K562 (cell line): ENCODE results near the gene LUZP1. TPM values are rescaled to one million over a fixed set of nuclear protein-coding genes. Genes with fewer than 3 reads are reported as not detected.

Experiments
- ATAC-seq: fragments of 200-7000 bp; cut with Tn5 transposase; 3 replicates; pipeline ENCODE4 v1.9.1; 2020; ENCODE audit warnings: moderate library complexity
- BruUV-seq: library from RNA; stranded (reverse); fragments of 400-500 nt; replicated peaks from 2 replicates; lab custom pipeline; 2021; lab: Mats Ljungman, UMichigan
- CTCF ChIA-PET: fragments of 300-600 bp; formaldehyde crosslinking; extraction: SDS; loops from one replicate; lab custom pipeline; 2021; ENCODE audit warnings: low intra/inter-chr PET ratio; lab: Yijun Ruan, JAX
- POLR2A ChIA-PET: fragments of 300-600, 350-650 bp; sonication (Branson Sonifier 250); formaldehyde crosslinking; extraction: SDS; loops from one replicate; lab custom pipeline; 2021; ENCODE audit warnings: antibody characterized with exemption, inconsistent platforms; lab: Yijun Ruan, JAX
- DNase-seq, 4 experiments: peaks; one replicate each; pipeline versions ENCODE4 v3.0.0 to v3.0.0-alpha.2; 2011 to 2018; ENCODE audit warnings: low spot score in 3 of 4, mixed read lengths in 3 of 4; ENCODE audit errors: extremely low read depth in 1 of 4
- FAIRE-seq: peaks from 2 replicates; lab custom pipeline; 2011; peaks lifted over from hg19 to GRCh38; lab: Jason Lieb, UNC
- H2AFZ ChIP-seq: 2 replicates; pipeline ENCODE4 v1.6.0; 2011; ENCODE audit warnings: low read depth, low read length, control low read depth, inconsistent platforms
- H3K27ac ChIP-seq: fragments of 200-600 bp; 3 replicates; pipeline ENCODE4 v1.8.0; 2011; ENCODE audit warnings: low read depth, mild to moderate bottlenecking, control low read depth, inconsistent platforms, low read length, moderate library complexity, mixed read lengths; ENCODE audit errors: extremely low read depth
- H3K27me3 ChIP-seq, 2 experiments: fragments of 300-600 bp in 1 of 2; 2 replicates in 1 of 2; 3 replicates in 1 of 2; pipeline versions ENCODE4 v1.6.0 to v1.8.0; 2011; ENCODE audit warnings: inconsistent platforms in 2 of 2, low read length in 2 of 2, mild to moderate bottlenecking in 1 of 2, mixed read lengths in 1 of 2, moderate library complexity in 1 of 2; ENCODE audit not compliant: control insufficient read depth in 2 of 2, insufficient read depth in 2 of 2
- H3K36me3 ChIP-seq: fragments of 300-600 bp; 3 replicates; pipeline ENCODE4 v1.8.0; 2011; ENCODE audit warnings: mild to moderate bottlenecking, low read length, inconsistent platforms; ENCODE audit not compliant: control insufficient read depth, insufficient read depth
- H3K4me1 ChIP-seq, 2 experiments: fragments of 200-600 bp in 1 of 2; replicated peaks in 1 of 2; 2 replicates in 1 of 2; 3 replicates in 1 of 2; pipeline versions ENCODE4 v1.5.1 to v1.8.0; 2011; ENCODE audit warnings: inconsistent platforms in 2 of 2, low read length in 2 of 2, mild to moderate bottlenecking in 1 of 2, mixed read lengths in 1 of 2, moderate library complexity in 1 of 2; ENCODE audit not compliant: control insufficient read depth in 2 of 2, insufficient read depth in 2 of 2
- H3K4me2 ChIP-seq: 2 replicates; pipeline ENCODE4 v1.6.1; 2011; ENCODE audit warnings: low read length, control low read depth, inconsistent platforms, mixed read lengths; ENCODE audit not compliant: insufficient read depth
- H3K4me3 ChIP-seq: fragments of 200-600 bp; sonication (generic), shearing (Covaris generic); 2 replicates; pipeline ENCODE4 v1.5.1; 2016; ENCODE audit warnings: control low read depth, inconsistent platforms
- H3K79me2 ChIP-seq: fragments of 200-600 bp; 3 replicates; pipeline ENCODE4 v1.8.0; 2011; ENCODE audit warnings: low read length, inconsistent platforms; ENCODE audit not compliant: control insufficient read depth, insufficient read depth
- H3K9ac ChIP-seq, 2 experiments: 2 replicates each; pipeline versions ENCODE4 v1.6.0 to v1.6.1; 2011; ENCODE audit warnings: low read depth in 2 of 2, low read length in 2 of 2, control low read depth in 1 of 2, inconsistent platforms in 1 of 2, mild to moderate bottlenecking in 1 of 2, mixed read lengths in 1 of 2; ENCODE audit not compliant: insufficient read depth in 1 of 2
- H3K9me1 ChIP-seq: one replicate; pipeline ENCODE4 v1.6.0; 2011; ENCODE audit warnings: inconsistent platforms, mild to moderate bottlenecking, low read length, moderate library complexity; ENCODE audit not compliant: control insufficient read depth, insufficient read depth
- H3K9me3 ChIP-seq: replicated peaks from 2 replicates; pipeline ENCODE4 v1.5.1; 2011; ENCODE audit warnings: low read depth, low read length, inconsistent platforms; ENCODE audit not compliant: control insufficient read depth, insufficient read depth
- H4K20me1 ChIP-seq: replicated peaks from 2 replicates; pipeline ENCODE4 v1.6.1; 2011; ENCODE audit warnings: low read length, inconsistent platforms, mixed read lengths; ENCODE audit not compliant: control insufficient read depth, insufficient read depth
- BCOR ChIP-seq: fragments of 450-650 bp; IDR thresholded peaks from 2 replicates; pipeline ENCODE4 v1.6.1; 2016
- HINFP ChIP-seq: fragments of 450-650 bp; conservative IDR thresholded peaks from 2 replicates; pipeline ENCODE4 v1.6.1; 2016; ENCODE audit warnings: missing genetic modification characterization, low read depth, mild to moderate bottlenecking, control low read depth, missing compliant biosample characterization
- JUND ChIP-seq, 2 experiments: IDR thresholded peaks; 2 replicates in 1 of 2; 3 replicates in 1 of 2; pipeline ENCODE4 v1.6.1; 2011; ENCODE audit warnings: borderline replicate concordance in 2 of 2, low read depth in 2 of 2, low read length in 2 of 2, improper control_type of control experiment in 1 of 2, missing biosample characterization in 1 of 2, missing genetic modification characterization in 1 of 2, missing genetic modification reagents in 1 of 2
- KDM1A ChIP-seq, 2 experiments: fragments of 450-650 bp; IDR thresholded peaks; 2 replicates each; pipeline ENCODE4 v1.6.1; 2016; ENCODE audit warnings: mild to moderate bottlenecking in 2 of 2
- NCOA2 ChIP-seq, 2 experiments: fragments of 450-650 bp; IDR thresholded peaks; 2 replicates each; pipeline ENCODE4 v1.6.1; 2018; ENCODE audit warnings: mild to moderate bottlenecking in 2 of 2, moderate library complexity in 1 of 2; ENCODE audit not compliant: partially characterized antibody in 2 of 2
- NR0B1 ChIP-seq: fragments of 450-650 bp; IDR thresholded peaks from one replicate; pipeline ENCODE4 v1.6.1; 2018; ENCODE audit warnings: mild to moderate bottlenecking, moderate library complexity; ENCODE audit not compliant: partially characterized antibody
- RBM25 ChIP-seq: fragments of 200-400 bp; formaldehyde crosslinking; IDR thresholded peaks from 2 replicates; pipeline ENCODE4 v1.6.1; 2018; ENCODE audit warnings: low read length, low read depth, moderate library complexity; ENCODE audit not compliant: severe bottlenecking
- SMARCA5 ChIP-seq: fragments of 450-650 bp; IDR thresholded peaks from 2 replicates; pipeline ENCODE4 v1.6.1; 2016
- SPI1 ChIP-seq: IDR thresholded peaks from 2 replicates; pipeline ENCODE4 v1.6.1; 2011; ENCODE audit warnings: low read depth, low read length, control low read depth, borderline replicate concordance
- U2AF1 ChIP-seq: fragments of 200-400 bp; formaldehyde crosslinking; optimal IDR thresholded peaks from 2 replicates; pipeline ENCODE3; 2017; ENCODE audit warnings: mild to moderate bottlenecking, low read depth, low read length, moderate library complexity
- ZC3H4 ChIP-seq: sonication (generic); formaldehyde crosslinking; IDR thresholded peaks from 2 replicates; pipeline ENCODE4 v1.9.0; 2021; ENCODE audit warnings: missing genetic modification reagents, borderline replicate concordance
- ZNF239 ChIP-seq: fragments of 250-450 bp; sonication (Bioruptor Pico); IDR thresholded peaks from 2 replicates; pipeline ENCODE4 v1.4.0; 2020; ENCODE audit warnings: mild to moderate bottlenecking
- ZNF431 ChIP-seq: sonication (generic); formaldehyde crosslinking; IDR thresholded peaks from 2 replicates; pipeline ENCODE4 v1.8.0; 2022; ENCODE audit warnings: mild to moderate bottlenecking, missing genetic modification reagents
- WGBS: fragments of 100-300 bp; shearing (Covaris generic); methylation state at CpG from one replicate; pipeline ENCODE4 v1.1.6; 2016; ENCODE audit warnings: low coverage, mixed read lengths; ENCODE audit not compliant: insufficient coverage; ENCODE audit errors: missing lambda C conversion rate; 5-methylcytosine and 5-hydroxymethylcytosine counted together
- in situ Hi-C: fragments of 300-500 bp; cut with MboI; formaldehyde crosslinking; loops from 4 replicates; pipeline ENCODE4 v1.15.0; 2018; ENCODE audit warnings: inconsistent platforms, mixed read lengths
- intact Hi-C: fragments of 100-400 bp; cut with micrococcal nuclease; formaldehyde crosslinking; loops from 2 replicates; pipeline ENCODE4 v1.14.2; 2022
- polyA plus RNA-seq, 8 experiments: library from polyadenylated mRNA; depleted of rRNA in 4 of 8; stranded (reverse) in 5 of 8; unstranded in 3 of 8; fragments of >200 nt; fragmentation: Nextera tagmentation in 2 of 8; fragmentation: Illumina TruSeq in 1 of 8; extraction: Ambion mirVana in 2 of 8; extraction: Trizol in 1 of 8; gene quantifications; 2 replicates each; pipeline versions ENCODE4 v1.2.1 to v1.2.3, GENCODE V29; 2011 to 2014; ENCODE audit warnings: inconsistent platforms in 1 of 8, missing spikeins in 1 of 8
- total RNA-seq, 7 experiments: library from RNA; depleted of rRNA in 6 of 7; stranded (reverse); fragments of >200 nt in 6 of 7; fragmentation: Illumina TruSeq in 2 of 7; extraction: Trizol in 2 of 7; gene quantifications; 2 replicates each; pipeline versions ENCODE4 v1.2.1 to v1.2.3, GENCODE V29; 2011 to 2021; ENCODE audit warnings: low replicate concordance in 1 of 7
- TF ChIP-seq, protein P1 (sequence below), 2 experiments: fragments of 450-650 bp in 1 of 2; sonication (generic) in 1 of 2; formaldehyde crosslinking in 1 of 2; IDR thresholded peaks in 1 of 2; conservative IDR thresholded peaks in 1 of 2; 2 replicates each; pipeline versions ENCODE4 v1.6.1 to v1.8.1; 2016 to 2023; ENCODE audit warnings: mild to moderate bottlenecking in 2 of 2, moderate library complexity in 2 of 2, inconsistent platforms in 1 of 2, missing genetic modification reagents in 1 of 2

LUZP1 gene
- total and polyA plus RNA-seq, 9 of the 15 experiments (the other 6 are each of a cell fraction or from before 2014, with no cell fraction given), result 6.5 to 19.1 (median 12.4) TPM

GRCh38 chr1:23214640-23215039, 46.0 kb upstream of the LUZP1 start:
- ATAC-seq, result no peak
- Histone ChIP-seq H3K9ac (no peak overlapping the region), H4K20me1 (0 out of 2 replicates have a peak, but pooled peaks cover 9% of the 10 kb centered on the region), H3K36me3 (no peaks in the 10 kb centered on the region), H3K27ac (no peak overlapping the region)
- 33% methylated on average over 4 of the region's 4 CpGs for WGBS
- TF ChIP-seq BCOR (peak; percentile 73), U2AF1 (no peak), KDM1A (IDR thresholded peaks at IDR 0.05) (0 out of 4 replicates have a peak, but pooled peaks of 1 of the 2 experiments have one; percentile 6), ZNF431 (CRISPR knock-in tag) (no peak), ZNF239 (CRISPR knock-in tag) (no peak), NCOA2 (IDR thresholded peaks at IDR 0.05; ENCODE audit: partially characterized antibody in 2 of 2) (no peak), HINFP (no peak), JUND (IDR thresholded peaks at IDR 0.05; ENCODE audit: borderline replicate concordance, low read depth, low read length) (peak; percentile 56; the same call in 1 of the 2 replicates), JUND (tag; IDR thresholded peaks at IDR 0.05; ENCODE audit: borderline replicate concordance, low read depth, low read length) (peak; percentile 15; the same call in 1 of the 3 replicates), NR0B1 (no peak), SMARCA5 (peak; percentile 65; the same call in 1 of the 2 replicates), ZC3H4 (0 out of 2 replicates have a peak, but pooled peaks have one; percentile 36), RBM25 (peak; percentile 57), SPI1 (no peak)
- TF ChIP-seq, protein P1, sequence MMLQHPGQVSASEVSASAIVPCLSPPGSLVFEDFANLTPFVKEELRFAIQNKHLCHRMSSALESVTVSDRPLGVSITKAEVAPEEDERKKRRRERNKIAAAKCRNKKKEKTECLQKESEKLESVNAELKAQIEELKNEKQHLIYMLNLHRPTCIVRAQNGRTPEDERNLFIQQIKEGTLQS (IDR thresholded peaks at IDR 0.05), result peak; percentile 66
- TF ChIP-seq, protein P1 (CRISPR knock-in tag; conservative IDR thresholded peaks at IDR 0.05), result no peak
- TF ChIP-seq, all 486 proteins: peak for 7
- CTCF ChIA-PET, result no interaction called here
- in situ Hi-C loops, result loop anchor here (5.0 to 10.0 kb wide), 2 partner anchors 63 to 320 kb away; partner anchors contain the start of gene E2F2
- POLR2A ChIA-PET, result interaction anchor here (1.1 kb wide), 1 partner anchor 125 kb away, joined by 5 read pairs; no protein-coding TSS in a partner anchor
- intact Hi-C loops, result loop anchor here (5.0 to 10.0 kb wide), 3 partner anchors 63 to 320 kb away; partner anchors contain the start of gene E2F2
- Histone ChIP-seq H3K4me3 (no peak overlapping the region), H3K4me1 (peaks cover 0 to 13% of the 10 kb centered on the region in 2 experiments; a peak in 4 of 5 replicates), H3K9me3 (no peaks in the 10 kb centered on the region), H3K4me2 (no peak overlapping the region), H3K79me2 (no peaks in the 10 kb centered on the region), H3K27me3 (peaks cover 27 to 53% of the 10 kb centered on the region in 2 experiments), H3K9me1 (no peaks in the 10 kb centered on the region), H2AFZ (no peak overlapping the region)
- BruUV-seq, result no TSS peak
- FAIRE-seq (peak; percentile 57), DNase-seq (peak in 2 of 4 experiments; percentile 25 to 43)
